Pancreas (tissue), 10 donors: ENCODE results near the gene SDK1. TPM values are rescaled to one million over a fixed set of nuclear protein-coding genes. Genes with fewer than 3 reads are reported as not detected.

Source experiments
- ATAC-seq, 4 donors: fragments of 200-7000 bp; cut with Tn5 transposase; one replicate each; pipeline versions ENCODE4 v1.8.0 to v1.9.1; 2020; ENCODE audit warnings: mild to moderate bottlenecking in 4 of 4, moderate library complexity in 4 of 4
- DNase-seq, 6 donors: peaks; one replicate each; pipeline ENCODE4 v3.0.0-alpha.2; 2020
- FAIRE-seq: peaks from 2 replicates; lab custom pipeline; 2012; peaks lifted over from hg19 to GRCh38; lab: Jason Lieb, UNC
- H3K27ac ChIP-seq, 4 donors: fragments of 200-600 bp; sonication (generic); 1 replicate in 3 of 4; 2 replicates in 1 of 4; pipeline versions ENCODE4 v1.5.0 to v1.8.0; 2020
- H3K27me3 ChIP-seq, 4 donors: fragments of 200-600 bp; one replicate each; pipeline ENCODE4 v1.8.0; 2021
- H3K36me3 ChIP-seq, 3 donors: fragments of 200-600 bp; sonication (generic) in 1 of 3; one replicate each; pipeline versions ENCODE4 v1.5.0 to v1.8.0; 2020 to 2021
- H3K4me1 ChIP-seq, 3 donors: fragments of 200-600 bp; one replicate each; pipeline ENCODE4 v1.8.0; 2021
- H3K4me3 ChIP-seq, 4 donors: fragments of 200-600 bp; sonication (generic) in 2 of 4; one replicate each; pipeline versions ENCODE4 v1.5.0 to v1.8.0; 2020 to 2021
- H3K9me3 ChIP-seq, 4 donors: fragments of 200-600 bp; one replicate each; pipeline ENCODE4 v1.8.0; 2021
- CTCF ChIP-seq, 4 donors: fragments of 200-600 bp; sonication (generic) in 3 of 4; IDR thresholded peaks; one replicate each; pipeline versions ENCODE4 v1.5.0 to v1.8.0; 2021; ENCODE audit warnings: antibody characterized with exemption in 4 of 4
- WGBS, 2 donors: extraction: QIAGEN DNeasy Blood & Tissue Kit; methylation state at CpG; one replicate each; pipeline ENCODE4 v1.1.7; 2013; 5-methylcytosine and 5-hydroxymethylcytosine counted together
- intact Hi-C, 3 donors: fragments of 100-400 bp; cut with DNase I; formaldehyde crosslinking; loops; one replicate each; pipeline versions ENCODE4 v1.11.1 to v1.14.2; 2022
- polyA plus RNA-seq, 2 donors: library from polyadenylated mRNA; stranded (reverse); fragments of 200-250 nt; gene quantifications; one replicate each; pipeline ENCODE4 v1.2.3, GENCODE V29; 2013
- total RNA-seq, 6 donors: library from RNA; stranded (reverse); fragmentation: NEBNext Ultra II Directional in 4 of 6; extraction: Animal tissue kit (Norgen Biotek cat#: 25700) in 4 of 6; gene quantifications; one replicate each; pipeline versions ENCODE4 v1.2.1 to v1.2.4, GENCODE V29; 2021 to 2023
- donor health status: healthy with polysubstance abuse.
- donor health status: DM: no; HTN: no; CAD: no; lungs with moderate emphysema.
- donor health status: DM: no; HTN: no; CAD: no.
- donor health status: control.
- donor health status: control.
- donor health status: Bipolar disorder and iron deficiency.
- donor health status: DM: yes; HTN: yes; CAD: no.
- donor health status: DM: no; HTN: no; CAD: no.
- donor health status: DM: no; HTN: no; CAD: no.
- donor health status: DM: yes; HTN: yes; CAD: no.

The SDK1 gene
- total and polyA plus RNA-seq, 8 donors = 10.8 to 30.8 (median 19.8) TPM

GRCh38 chr7:4266270-4267040 is 965.4 kb downstream of the SDK1 start:
- Histone ChIP-seq H3K9me3 (no peaks in the 10 kb centered on the region), H3K27me3 (no peaks in the 10 kb centered on the region), H3K4me1 (no peaks in the 10 kb centered on the region), H3K4me3 (no peak overlapping the region), H3K36me3 (peaks cover 0 to 7% (median 0%) of the 10 kb centered on the region in 3 donors), H3K27ac (no peak overlapping the region)
- 90 to 92% methylated on average over 21 of the region's 21 CpGs for WGBS, 2 donors
- FAIRE-seq = no peak
- no peak for TF ChIP-seq CTCF (IDR thresholded peaks at IDR 0.05)
- DNase-seq = no peak
- intact Hi-C loops = no loop called here
- no peak for ATAC-seq

GRCh38 chr7:4267341-4268039 is 966.4 kb downstream of the SDK1 start:
- no peak for FAIRE-seq
- intact Hi-C loops = no loop called here
- WGBS, 2 donors = 86 to 89% methylated on average over 21 of the region's 21 CpGs
- TF ChIP-seq CTCF (IDR thresholded peaks at IDR 0.05) = no peak
- Histone ChIP-seq H3K4me1 (no peaks in the 10 kb centered on the region), H3K36me3 (peaks cover 0 to 7% (median 0%) of the 10 kb centered on the region in 3 donors), H3K4me3 (no peak overlapping the region), H3K27me3 (no peaks in the 10 kb centered on the region), H3K27ac (no peak overlapping the region), H3K9me3 (no peaks in the 10 kb centered on the region)
- DNase-seq = no peak
- no peak for ATAC-seq

- Histone ChIP-seq H3K4me1 (no peaks in the 10 kb centered on the region), H3K9me3 (no peaks in the 10 kb centered on the region), H3K27ac (no peak overlapping the region), H3K4me3 (no peak overlapping the region), H3K36me3 (peaks cover 0 to 7% (median 0%) of the 10 kb centered on the region in 3 donors), H3K27me3 (no peaks in the 10 kb centered on the region)
- intact Hi-C loops = no loop called here
- ATAC-seq (no peak), FAIRE-seq (no peak), DNase-seq (no peak)
- 85% methylated on average over 33 to 34 of the region's 34 CpGs for WGBS, 2 donors
- TF ChIP-seq CTCF (IDR thresholded peaks at IDR 0.05) = no peak
Measured at GRCh38 chr7:4268040-4268965, 967.3 kb downstream of the SDK1 start.

- WGBS, 2 donors = 90 to 94% methylated on average over 9 of the region's 9 CpGs
- ATAC-seq (no peak), DNase-seq (no peak), FAIRE-seq (no peak)
- no peaks in the 10 kb centered on the region for H3K9me3 ChIP-seq
- no peak for TF ChIP-seq CTCF (IDR thresholded peaks at IDR 0.05)
- H3K4me3 ChIP-seq = no peak overlapping the region
- no peaks in the 10 kb centered on the region for H3K27me3 ChIP-seq
- H3K36me3 ChIP-seq = peaks cover 0 to 7% (median 0%) of the 10 kb centered on the region in 3 donors
- intact Hi-C loops = no loop called here
- H3K4me1 ChIP-seq = no peaks in the 10 kb centered on the region
- H3K27ac ChIP-seq = no peak overlapping the region
Measured at GRCh38 chr7:4269086-4269485, 968.0 kb downstream of the SDK1 start.
